Breast epithelium (tissue), 4 donors: ENCODE measurements around the gene NELFE. TPM values are rescaled to one million over a fixed set of nuclear protein-coding genes. Genes with fewer than 3 reads are reported as not detected.
A peak's percentile ranks its signal among the peaks of the same experiment; 100 is the strongest.

Experiments used
- DNase-seq, 2 donors: peaks; one replicate each; pipeline ENCODE4 v3.0.0-alpha.2; 2019; ENCODE audit warnings: low spot score in 2 of 2
- H3K27ac ChIP-seq, 2 donors: fragments of 200-600 bp; sonication (generic) in 1 of 2; one replicate each; pipeline ENCODE4 v1.5.1; 2016 to 2019; ENCODE audit warnings: mild to moderate bottlenecking in 1 of 2
- H3K27me3 ChIP-seq, 2 donors: fragments of 200-600 bp; sonication (generic) in 1 of 2; one replicate each; pipeline versions ENCODE4 v1.5.1 to v1.6.0; 2017 to 2019; ENCODE audit warnings: control low read depth in 1 of 2, mild to moderate bottlenecking in 1 of 2
- H3K36me3 ChIP-seq: fragments of 200-600 bp; one replicate; pipeline ENCODE4 v1.5.1; 2019
- H3K4me1 ChIP-seq, 2 donors: fragments of 200-600 bp; sonication (generic); one replicate each; pipeline ENCODE4 v1.5.1; 2016 to 2019; ENCODE audit warnings: control low read depth in 1 of 2
- H3K4me3 ChIP-seq, 3 donors: fragments of 200-600 bp; sonication (generic); 1 replicate in 2 of 3; 2 replicates in 1 of 3; pipeline ENCODE4 v1.5.1; 2016 to 2019; ENCODE audit warnings: mild to moderate bottlenecking in 3 of 3, moderate library complexity in 2 of 3
- H3K9me3 ChIP-seq, 2 donors: fragments of 200-600 bp; sonication (generic) in 1 of 2; one replicate each; pipeline ENCODE4 v1.5.1; 2016 to 2019; ENCODE audit warnings: control low read depth in 1 of 2
- POLR2A ChIP-seq: fragments of 450-650 bp; IDR thresholded peaks from one replicate; pipeline ENCODE4 v1.6.1; 2016; ENCODE audit warnings: antibody characterized with exemption, mild to moderate bottlenecking, moderate library complexity
- POLR2AphosphoS5 ChIP-seq, 3 donors: sonication (generic); formaldehyde crosslinking; IDR thresholded peaks; one replicate each; pipeline ENCODE4 v1.6.1; 2017; ENCODE audit warnings: antibody characterized with exemption in 3 of 3
- intact Hi-C: fragments of 100-400 bp; cut with DNase I; formaldehyde crosslinking; loops from one replicate; pipeline ENCODE4 v1.15.1; 2023; ENCODE audit warnings: low total_unique reads
- total RNA-seq, 3 donors: library from RNA; depleted of rRNA; stranded (reverse); fragments of >200 nt; gene quantifications; one replicate each; pipeline ENCODE4 v1.1.0, GENCODE V29; 2016
- TF ChIP-seq, protein P1 (sequence below), 3 donors: fragments of 450-650 bp; IDR thresholded peaks; one replicate each; pipeline ENCODE4 v1.5.1; 2016 to 2017; ENCODE audit warnings: antibody characterized with exemption in 3 of 3, mild to moderate bottlenecking in 3 of 3, moderate library complexity in 3 of 3

Gene NELFE
- total RNA-seq, 3 donors from 2014 or later: 77.3 to 92.7 (median 90.1) TPM

DNA sequence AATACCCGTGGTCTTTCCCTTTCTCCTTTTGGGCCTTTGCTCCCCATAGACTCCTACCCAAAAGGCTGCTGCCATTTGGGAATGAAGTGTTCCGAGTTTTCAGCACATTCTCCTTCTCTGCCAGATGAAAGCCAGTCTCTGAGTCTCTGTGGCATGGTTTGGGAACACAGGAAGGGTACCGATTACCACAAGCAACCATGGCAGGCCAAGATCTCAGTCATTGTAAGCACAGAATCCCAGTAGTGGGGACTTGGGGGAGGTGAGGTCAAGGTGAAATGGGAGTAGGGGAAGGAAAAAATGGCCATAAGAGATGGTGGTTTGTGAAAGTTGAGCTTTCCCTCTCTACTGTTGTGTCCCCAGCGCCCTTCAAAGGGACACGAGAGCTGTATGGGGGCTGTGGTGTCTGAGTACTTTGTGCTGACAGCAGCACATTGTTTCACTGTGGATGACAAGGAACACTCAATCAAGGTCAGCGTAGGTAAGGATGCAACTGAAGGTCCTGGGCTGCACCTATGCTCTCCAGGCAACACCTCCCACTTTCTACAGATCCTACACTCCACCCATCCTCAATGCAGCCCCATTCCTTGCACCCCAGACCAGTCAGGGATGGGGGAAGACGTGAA is 8.7 kb downstream of the NELFE start:
- Histone ChIP-seq H3K36me3 (no peaks in the 10 kb centered on the region), H3K9me3 (no peaks in the 10 kb centered on the region), H3K27ac (peak overlapping the region in 1 of 2 donors; percentile 98), H3K4me3 (no peak overlapping the region), H3K4me1 (peaks cover 10 to 13% of the 10 kb centered on the region in 2 donors), H3K27me3 (no peaks in the 10 kb centered on the region)
- no peak for TF ChIP-seq POLR2A
- TF ChIP-seq POLR2AphosphoS5 (IDR thresholded peaks at IDR 0.05): no peak
- TF ChIP-seq, protein P1, sequence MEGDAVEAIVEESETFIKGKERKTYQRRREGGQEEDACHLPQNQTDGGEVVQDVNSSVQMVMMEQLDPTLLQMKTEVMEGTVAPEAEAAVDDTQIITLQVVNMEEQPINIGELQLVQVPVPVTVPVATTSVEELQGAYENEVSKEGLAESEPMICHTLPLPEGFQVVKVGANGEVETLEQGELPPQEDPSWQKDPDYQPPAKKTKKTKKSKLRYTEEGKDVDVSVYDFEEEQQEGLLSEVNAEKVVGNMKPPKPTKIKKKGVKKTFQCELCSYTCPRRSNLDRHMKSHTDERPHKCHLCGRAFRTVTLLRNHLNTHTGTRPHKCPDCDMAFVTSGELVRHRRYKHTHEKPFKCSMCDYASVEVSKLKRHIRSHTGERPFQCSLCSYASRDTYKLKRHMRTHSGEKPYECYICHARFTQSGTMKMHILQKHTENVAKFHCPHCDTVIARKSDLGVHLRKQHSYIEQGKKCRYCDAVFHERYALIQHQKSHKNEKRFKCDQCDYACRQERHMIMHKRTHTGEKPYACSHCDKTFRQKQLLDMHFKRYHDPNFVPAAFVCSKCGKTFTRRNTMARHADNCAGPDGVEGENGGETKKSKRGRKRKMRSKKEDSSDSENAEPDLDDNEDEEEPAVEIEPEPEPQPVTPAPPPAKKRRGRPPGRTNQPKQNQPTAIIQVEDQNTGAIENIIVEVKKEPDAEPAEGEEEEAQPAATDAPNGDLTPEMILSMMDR (IDR thresholded peaks at IDR 0.05): no peak
- no peak for DNase-seq
- intact Hi-C loops: loop anchor here (10.0 kb wide), 1 partner anchor 255 kb away; no protein-coding TSS in a partner anchor

DNA sequence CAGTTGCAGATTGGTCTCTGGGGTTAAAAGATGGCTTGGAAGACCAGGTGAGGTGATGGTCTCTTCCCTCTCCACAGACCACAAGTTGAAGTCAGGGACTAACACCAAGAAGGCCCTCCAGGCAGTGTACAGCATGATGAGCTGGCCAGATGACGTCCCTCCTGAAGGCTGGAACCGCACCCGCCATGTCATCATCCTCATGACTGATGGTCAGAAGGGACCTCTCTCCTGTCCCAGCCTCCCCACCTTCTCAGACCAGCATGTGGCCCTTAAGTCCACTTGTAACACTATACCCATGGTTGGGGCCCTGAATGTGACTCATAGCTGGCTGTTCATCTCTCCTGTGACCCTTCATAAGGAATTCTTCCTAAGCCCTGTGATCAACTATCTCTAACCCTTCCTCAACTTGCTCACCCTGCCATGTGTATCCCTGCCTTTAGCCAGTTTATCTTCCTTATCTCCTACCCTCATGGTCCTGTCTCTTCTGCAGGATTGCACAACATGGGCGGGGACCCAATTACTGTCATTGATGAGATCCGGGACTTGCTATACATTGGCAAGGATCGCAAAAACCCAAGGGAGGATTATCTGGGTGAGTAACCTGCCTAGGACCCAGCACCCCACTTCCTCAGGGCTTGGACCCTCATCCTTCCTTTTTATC is 9.9 kb downstream of the NELFE start:
- Histone ChIP-seq H3K36me3 (no peaks in the 10 kb centered on the region), H3K4me1 (peaks cover 10 to 17% of the 10 kb centered on the region in 2 donors), H3K4me3 (no peak overlapping the region), H3K27me3 (no peaks in the 10 kb centered on the region), H3K27ac (peak overlapping the region in 1 of 2 donors; percentile 98), H3K9me3 (no peaks in the 10 kb centered on the region)
- DNase-seq: no peak
- intact Hi-C loops: no loop called here
- TF ChIP-seq, protein P1 (IDR thresholded peaks at IDR 0.05): no peak
- TF ChIP-seq POLR2AphosphoS5 (IDR thresholded peaks at IDR 0.05) (no peak), POLR2A (no peak)

DNA sequence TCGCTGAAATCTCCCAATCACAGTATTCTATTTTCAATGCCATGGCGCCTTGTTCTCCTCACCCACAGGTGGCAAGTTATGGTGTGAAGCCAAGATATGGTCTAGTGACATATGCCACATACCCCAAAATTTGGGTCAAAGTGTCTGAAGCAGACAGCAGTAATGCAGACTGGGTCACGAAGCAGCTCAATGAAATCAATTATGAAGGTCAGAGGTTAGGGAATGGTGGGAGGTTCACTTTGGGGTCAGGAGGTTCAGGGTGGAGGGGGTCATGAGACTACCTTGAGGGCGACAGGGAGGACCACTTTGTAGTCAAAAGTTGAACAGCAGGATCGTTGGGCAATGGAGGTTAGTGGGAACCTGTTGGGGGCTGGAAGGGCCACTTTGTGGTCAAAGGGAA is 10.5 kb downstream of the NELFE start:
- Histone ChIP-seq H3K4me1 (peaks cover 10 to 17% of the 10 kb centered on the region in 2 donors), H3K4me3 (no peak overlapping the region), H3K27ac (peak overlapping the region in 1 of 2 donors; percentile 98), H3K36me3 (no peaks in the 10 kb centered on the region), H3K27me3 (no peaks in the 10 kb centered on the region), H3K9me3 (no peaks in the 10 kb centered on the region)
- TF ChIP-seq, protein P1 (IDR thresholded peaks at IDR 0.05): no peak
- DNase-seq: no peak
- intact Hi-C loops: no loop called here

DNA sequence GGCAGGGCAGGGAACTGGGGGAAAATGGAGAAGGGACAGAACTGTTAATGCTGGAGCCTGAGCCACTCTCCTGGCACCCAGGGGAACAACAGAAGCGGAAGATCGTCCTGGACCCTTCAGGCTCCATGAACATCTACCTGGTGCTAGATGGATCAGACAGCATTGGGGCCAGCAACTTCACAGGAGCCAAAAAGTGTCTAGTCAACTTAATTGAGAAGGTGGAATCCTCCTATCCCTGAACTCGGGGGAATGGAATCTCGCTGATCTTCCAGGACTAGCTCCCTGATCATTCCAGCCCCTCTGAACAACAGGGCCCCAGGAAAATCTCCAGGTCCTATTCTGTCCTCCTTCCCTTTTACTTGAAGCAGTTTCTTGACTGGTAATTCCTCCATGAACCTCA is 10.9 kb downstream of the NELFE start:
- H3K4me1 ChIP-seq: peaks cover 10 to 17% of the 10 kb centered on the region in 2 donors
- no peaks in the 10 kb centered on the region for H3K27me3 ChIP-seq
- no peaks in the 10 kb centered on the region for H3K36me3 ChIP-seq
- intact Hi-C loops: no loop called here
- no peaks in the 10 kb centered on the region for H3K9me3 ChIP-seq
- peak overlapping the region in 1 of 2 donors; percentile 98 for H3K27ac ChIP-seq
- no peak overlapping the region for H3K4me3 ChIP-seq
- TF ChIP-seq, protein P1 (IDR thresholded peaks at IDR 0.05): no peak
- TF ChIP-seq POLR2A (no peak), POLR2AphosphoS5 (IDR thresholded peaks at IDR 0.05) (no peak)
- no peak for DNase-seq

DNA sequence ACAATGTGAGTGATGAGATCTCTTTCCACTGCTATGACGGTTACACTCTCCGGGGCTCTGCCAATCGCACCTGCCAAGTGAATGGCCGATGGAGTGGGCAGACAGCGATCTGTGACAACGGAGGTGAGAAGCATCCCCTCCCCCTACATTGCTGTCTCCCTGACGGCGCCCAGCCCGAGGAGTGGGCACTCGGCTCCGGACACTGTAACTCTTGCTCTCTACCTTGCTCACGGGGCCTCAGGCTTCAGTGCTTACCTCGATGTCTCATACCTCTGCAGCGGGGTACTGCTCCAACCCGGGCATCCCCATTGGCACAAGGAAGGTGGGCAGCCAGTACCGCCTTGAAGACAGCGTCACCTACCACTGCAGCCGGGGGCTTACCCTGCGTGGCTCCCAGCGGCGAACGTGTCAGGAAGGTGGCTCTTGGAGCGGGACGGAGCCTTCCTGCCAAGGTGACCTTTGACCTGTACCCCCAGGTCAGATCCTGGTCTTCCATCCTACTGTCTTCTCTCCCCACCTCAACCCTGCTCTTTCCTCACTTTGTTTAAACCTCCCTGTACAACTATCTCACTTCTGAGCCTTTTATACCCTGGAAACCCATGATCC is 11.6 kb downstream of the NELFE start:
- Histone ChIP-seq H3K36me3 (no peaks in the 10 kb centered on the region), H3K9me3 (no peaks in the 10 kb centered on the region), H3K27ac (peak overlapping the region in 1 of 2 donors; percentile 98), H3K4me3 (peak overlapping the region in 1 of 3 donors; percentile 5), H3K27me3 (no peaks in the 10 kb centered on the region), H3K4me1 (peaks cover 10 to 17% of the 10 kb centered on the region in 2 donors)
- intact Hi-C loops: no loop called here
- TF ChIP-seq POLR2A (no peak), POLR2AphosphoS5 (IDR thresholded peaks at IDR 0.05) (no peak)
- TF ChIP-seq, protein P1 (IDR thresholded peaks at IDR 0.05): no peak
- DNase-seq: no peak
